GM13977 (cell line): Measurements from ENCODE around the gene PLEKHG5.
A peak's percentile ranks its signal among the peaks of the same experiment; 100 is the strongest.

ENCODE experiments used
- DNase-seq: peaks from one replicate; pipeline ENCODE4 v3.0.0; 2012; ENCODE audit warnings: low spot score
- in situ Hi-C: fragments of 300-500 bp; cut with MboI; formaldehyde crosslinking; loops from one replicate; pipeline ENCODE4 v1.12.0; 2022; ENCODE audit warnings: low sequenced_read_pairs, low pct_unique_long_range_greater_than_20kb, mixed read lengths, inconsistent platforms; ENCODE audit not compliant: unreplicated experiment
- TF ChIP-seq, protein P1 (sequence below): IDR thresholded peaks from 2 replicates; pipeline ENCODE4 v1.5.1; 2012; ENCODE audit warnings: mild to moderate bottlenecking, control low read depth; ENCODE audit not compliant: insufficient read depth; ENCODE audit errors: extremely low read depth, missing control alignments

Gene PLEKHG5

GRCh38 chr1:6473974-6474814 is 17.3 kb downstream of the PLEKHG5 start:
- in situ Hi-C loops, result no loop called here
- no peak for DNase-seq
- TF ChIP-seq, protein P1, sequence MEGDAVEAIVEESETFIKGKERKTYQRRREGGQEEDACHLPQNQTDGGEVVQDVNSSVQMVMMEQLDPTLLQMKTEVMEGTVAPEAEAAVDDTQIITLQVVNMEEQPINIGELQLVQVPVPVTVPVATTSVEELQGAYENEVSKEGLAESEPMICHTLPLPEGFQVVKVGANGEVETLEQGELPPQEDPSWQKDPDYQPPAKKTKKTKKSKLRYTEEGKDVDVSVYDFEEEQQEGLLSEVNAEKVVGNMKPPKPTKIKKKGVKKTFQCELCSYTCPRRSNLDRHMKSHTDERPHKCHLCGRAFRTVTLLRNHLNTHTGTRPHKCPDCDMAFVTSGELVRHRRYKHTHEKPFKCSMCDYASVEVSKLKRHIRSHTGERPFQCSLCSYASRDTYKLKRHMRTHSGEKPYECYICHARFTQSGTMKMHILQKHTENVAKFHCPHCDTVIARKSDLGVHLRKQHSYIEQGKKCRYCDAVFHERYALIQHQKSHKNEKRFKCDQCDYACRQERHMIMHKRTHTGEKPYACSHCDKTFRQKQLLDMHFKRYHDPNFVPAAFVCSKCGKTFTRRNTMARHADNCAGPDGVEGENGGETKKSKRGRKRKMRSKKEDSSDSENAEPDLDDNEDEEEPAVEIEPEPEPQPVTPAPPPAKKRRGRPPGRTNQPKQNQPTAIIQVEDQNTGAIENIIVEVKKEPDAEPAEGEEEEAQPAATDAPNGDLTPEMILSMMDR, result no peak

- in situ Hi-C loops, result no loop called here
- DNase-seq, result no peak
- TF ChIP-seq, protein P1, result no peak
These were observed 18.3 kb downstream of the PLEKHG5 start for GRCh38 chr1:6473156-6473555.

DNA sequence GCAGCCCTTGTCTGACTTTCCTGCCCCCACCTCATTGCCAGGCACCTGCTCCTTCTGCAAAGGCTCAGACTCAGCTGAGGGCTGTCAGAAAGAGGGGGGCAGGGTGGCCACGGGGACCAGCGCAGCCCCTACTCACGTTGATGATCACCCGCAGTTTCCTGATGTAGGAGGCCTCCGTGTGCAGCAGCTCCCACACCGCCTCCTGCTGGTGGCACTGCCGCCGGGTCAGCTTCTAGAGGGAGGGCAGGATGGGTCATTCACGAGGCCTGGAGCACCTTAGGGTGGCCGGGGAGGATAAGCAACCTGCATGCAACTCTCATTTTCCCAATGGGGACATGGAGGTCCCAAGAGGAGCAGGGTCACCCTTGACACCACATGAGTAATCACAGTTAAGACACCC is 19.1 kb downstream of the PLEKHG5 start:
- TF ChIP-seq, protein P1, result peak; percentile 42
- no peak for DNase-seq
- in situ Hi-C loops, result no loop called here

DNA sequence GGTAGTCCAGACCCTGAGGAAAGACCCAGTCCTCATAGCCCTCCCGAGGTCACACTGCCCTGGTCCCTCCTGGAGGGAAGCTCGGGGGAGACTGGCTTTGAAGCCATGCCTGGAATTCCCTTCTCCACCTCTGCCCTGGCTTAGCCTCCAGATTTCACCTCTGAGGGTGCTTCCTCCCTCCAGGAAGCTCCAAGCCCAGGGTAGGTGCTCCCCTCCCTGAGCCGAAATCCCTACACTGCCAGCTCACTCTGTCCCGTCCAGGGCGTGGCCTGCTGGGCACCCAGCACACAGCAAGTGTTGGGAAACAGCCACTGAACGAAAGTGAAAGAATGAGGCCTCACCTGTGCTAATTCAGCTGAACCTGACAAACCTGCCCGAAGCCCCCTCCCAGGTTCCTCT is 19.5 kb downstream of the PLEKHG5 start:
- TF ChIP-seq, protein P1, result no peak
- no peak for DNase-seq
- in situ Hi-C loops, result no loop called here

DNA sequence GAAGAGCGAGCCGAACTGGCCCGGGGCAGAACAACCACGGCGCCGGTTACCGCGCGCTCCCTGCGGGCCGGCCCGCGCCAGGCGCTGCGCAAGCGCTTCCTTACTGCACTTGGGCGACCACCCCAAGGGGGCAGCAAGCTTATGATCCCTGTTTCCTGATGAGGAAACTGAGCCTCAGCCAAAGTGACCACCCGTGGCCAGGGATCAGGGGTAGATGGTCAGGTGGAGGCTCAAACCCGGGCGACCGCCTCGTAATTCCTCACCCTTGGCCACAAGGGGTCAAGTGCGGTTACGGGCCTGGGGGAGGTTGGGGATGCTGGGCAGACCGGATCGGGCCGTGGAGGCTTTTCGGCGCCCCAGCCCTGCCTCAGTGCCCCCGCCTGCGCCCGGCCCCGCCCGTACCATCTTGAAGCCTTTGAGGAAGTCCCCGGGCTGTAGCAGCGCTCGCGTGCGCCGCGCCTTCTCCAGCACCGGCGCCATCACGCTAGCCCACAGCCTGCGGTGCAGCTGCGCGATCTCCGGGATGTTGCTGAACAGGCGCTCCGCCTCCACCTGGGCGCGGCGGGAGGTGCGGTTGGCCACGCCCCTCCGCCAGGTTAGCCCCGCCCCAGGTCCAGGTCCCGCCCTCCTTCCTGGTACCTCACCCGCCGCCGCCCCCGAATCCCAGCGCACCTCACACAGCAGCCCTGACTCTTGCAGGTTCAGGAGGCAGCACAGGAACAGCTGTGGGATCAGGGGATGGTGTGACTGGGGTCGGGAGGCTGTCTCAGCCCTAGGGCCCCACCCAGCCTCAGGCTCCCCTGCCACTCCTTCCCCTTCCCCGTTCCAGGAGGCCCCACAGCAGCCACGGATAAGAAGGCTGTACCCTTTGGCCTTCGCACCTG is 20.1 kb downstream of the PLEKHG5 start:
- in situ Hi-C loops, result no loop called here
- no peak for DNase-seq
- TF ChIP-seq, protein P1, result no peak

GRCh38 chr1:6470132-6471085 is 21.1 kb downstream of the PLEKHG5 start:
- TF ChIP-seq, protein P1, result no peak
- in situ Hi-C loops, result no loop called here
- no peak for DNase-seq
